Fibroblast of lung (primary cell): Measurements from ENCODE around the gene NOP56.

ENCODE experiments used
- EZH2 ChIP-seq: IDR thresholded peaks from 2 replicates; pipeline ENCODE4 v1.5.1; 2012; ENCODE audit warnings: low read length, control low read depth, mild to moderate bottlenecking; ENCODE audit errors: missing control alignments
- TF ChIP-seq, protein P1 (sequence below), 2 donors: IDR thresholded peaks in 1 of 2; conservative IDR thresholded peaks in 1 of 2; 1 replicate in 1 of 2; 2 replicates in 1 of 2; pipeline ENCODE4 v1.5.1; 2011 to 2012; ENCODE audit warnings: low read length in 2 of 2, control low read depth in 1 of 2, inconsistent platforms in 1 of 2, low read depth in 1 of 2, mild to moderate bottlenecking in 1 of 2

DNA sequence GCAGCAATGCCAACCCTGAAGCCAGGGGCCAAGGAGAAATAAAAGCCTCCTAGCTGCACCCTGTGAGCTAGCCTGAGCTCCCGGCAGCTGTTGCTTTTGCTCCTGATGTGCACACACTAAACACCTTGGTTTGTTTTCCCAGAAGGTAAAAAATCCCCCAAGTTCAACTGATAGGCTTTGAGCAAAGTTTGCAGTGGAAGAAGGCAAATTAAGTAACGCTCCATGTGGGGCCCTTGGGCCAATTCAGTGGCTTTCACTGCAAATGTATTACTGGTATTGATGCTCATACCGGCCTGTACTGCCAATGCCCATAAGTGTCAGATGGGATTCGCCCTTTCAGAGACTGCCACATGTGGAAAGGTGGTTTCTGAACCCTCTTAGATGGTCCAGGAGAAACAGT lies 21.0 kb downstream of the NOP56 start:
- TF ChIP-seq, protein P1, sequence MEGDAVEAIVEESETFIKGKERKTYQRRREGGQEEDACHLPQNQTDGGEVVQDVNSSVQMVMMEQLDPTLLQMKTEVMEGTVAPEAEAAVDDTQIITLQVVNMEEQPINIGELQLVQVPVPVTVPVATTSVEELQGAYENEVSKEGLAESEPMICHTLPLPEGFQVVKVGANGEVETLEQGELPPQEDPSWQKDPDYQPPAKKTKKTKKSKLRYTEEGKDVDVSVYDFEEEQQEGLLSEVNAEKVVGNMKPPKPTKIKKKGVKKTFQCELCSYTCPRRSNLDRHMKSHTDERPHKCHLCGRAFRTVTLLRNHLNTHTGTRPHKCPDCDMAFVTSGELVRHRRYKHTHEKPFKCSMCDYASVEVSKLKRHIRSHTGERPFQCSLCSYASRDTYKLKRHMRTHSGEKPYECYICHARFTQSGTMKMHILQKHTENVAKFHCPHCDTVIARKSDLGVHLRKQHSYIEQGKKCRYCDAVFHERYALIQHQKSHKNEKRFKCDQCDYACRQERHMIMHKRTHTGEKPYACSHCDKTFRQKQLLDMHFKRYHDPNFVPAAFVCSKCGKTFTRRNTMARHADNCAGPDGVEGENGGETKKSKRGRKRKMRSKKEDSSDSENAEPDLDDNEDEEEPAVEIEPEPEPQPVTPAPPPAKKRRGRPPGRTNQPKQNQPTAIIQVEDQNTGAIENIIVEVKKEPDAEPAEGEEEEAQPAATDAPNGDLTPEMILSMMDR (conservative IDR thresholded peaks at IDR 0.05 in 1 of 2, IDR thresholded peaks at IDR 0.05 in 1 of 2; ENCODE audit: low read depth in 1 of 2, low read length in 2 of 2), result no peak
- no peak for TF ChIP-seq EZH2
